ENCODE results near the gene PAF1. TPM values are rescaled to one million over a fixed set of nuclear protein-coding genes. Genes with fewer than 3 reads are reported as not detected.
A peak's percentile ranks its signal among the peaks of the same experiment; 100 is the strongest.

Gene PAF1
- total RNA-seq, 2 donors from 2014 or later: 31.9 to 41.6 TPM

- no peak overlapping the region for H3K9ac ChIP-seq (ENCODE audit: low read depth in 2 of 2, low read length in 2 of 2)
- no peak overlapping the region for H3K4me3 ChIP-seq
- H3K4me1 ChIP-seq: no peaks in the 10 kb centered on the region
- no peak for DNase-seq
- H3K36me3 ChIP-seq: peaks cover 8% of the 10 kb centered on the region
- H3K9me3 ChIP-seq: no peaks in the 10 kb centered on the region
- no peaks in the 10 kb centered on the region for H3K27me3 ChIP-seq
- intact Hi-C loops (cut with DNase I): no loop called here
- TF ChIP-seq CTCF (IDR thresholded peaks at IDR 0.05): no peak
- no peak overlapping the region for H3K27ac ChIP-seq
Measured at GRCh38 chr19:39369200-39369599, 21.7 kb downstream of the PAF1 start.

GRCh38 chr19:39365531-39365930, 25.4 kb downstream of the PAF1 start:
- no peak overlapping the region for H3K9ac ChIP-seq (ENCODE audit: low read depth in 2 of 2, low read length in 2 of 2)
- DNase-seq: no peak
- H3K4me1 ChIP-seq: no peaks in the 10 kb centered on the region
- H3K4me3 ChIP-seq: no peak overlapping the region
- TF ChIP-seq CTCF (IDR thresholded peaks at IDR 0.05): no peak
- no peaks in the 10 kb centered on the region for H3K27me3 ChIP-seq
- no peak overlapping the region for H3K27ac ChIP-seq
- intact Hi-C loops (cut with DNase I): no loop called here
- peaks cover 8% of the 10 kb centered on the region for H3K36me3 ChIP-seq
- no peaks in the 10 kb centered on the region for H3K9me3 ChIP-seq

- Histone ChIP-seq H3K9ac (ENCODE audit: low read depth in 2 of 2, low read length in 2 of 2) (peak overlapping the region in 1 of 2 donors; percentile 28), H3K36me3 (peaks cover 3% of the 10 kb centered on the region), H3K4me3 (no peak overlapping the region), H3K27me3 (no peaks in the 10 kb centered on the region), H3K4me1 (no peaks in the 10 kb centered on the region), H3K27ac (no peak overlapping the region), H3K9me3 (no peaks in the 10 kb centered on the region)
- no peak for DNase-seq
- intact Hi-C loops (cut with DNase I): no loop called here
- TF ChIP-seq CTCF (IDR thresholded peaks at IDR 0.05): no peak
Measured at GRCh38 chr19:39363901-39364457, 26.9 kb downstream of the PAF1 start.

GRCh38 chr19:39362682-39363657, 27.9 kb downstream of the PAF1 start:
- no peaks in the 10 kb centered on the region for H3K4me1 ChIP-seq
- H3K36me3 ChIP-seq: peaks cover 7% of the 10 kb centered on the region
- no peak overlapping the region for H3K4me3 ChIP-seq
- intact Hi-C loops (cut with DNase I): no loop called here
- no peak for TF ChIP-seq CTCF (IDR thresholded peaks at IDR 0.05)
- H3K27me3 ChIP-seq: no peaks in the 10 kb centered on the region
- H3K27ac ChIP-seq: no peak overlapping the region
- H3K9ac ChIP-seq (ENCODE audit: low read depth in 2 of 2, low read length in 2 of 2): peak overlapping the region; percentile 12 to 24
- DNase-seq: no peak
- no peaks in the 10 kb centered on the region for H3K9me3 ChIP-seq

DNA sequence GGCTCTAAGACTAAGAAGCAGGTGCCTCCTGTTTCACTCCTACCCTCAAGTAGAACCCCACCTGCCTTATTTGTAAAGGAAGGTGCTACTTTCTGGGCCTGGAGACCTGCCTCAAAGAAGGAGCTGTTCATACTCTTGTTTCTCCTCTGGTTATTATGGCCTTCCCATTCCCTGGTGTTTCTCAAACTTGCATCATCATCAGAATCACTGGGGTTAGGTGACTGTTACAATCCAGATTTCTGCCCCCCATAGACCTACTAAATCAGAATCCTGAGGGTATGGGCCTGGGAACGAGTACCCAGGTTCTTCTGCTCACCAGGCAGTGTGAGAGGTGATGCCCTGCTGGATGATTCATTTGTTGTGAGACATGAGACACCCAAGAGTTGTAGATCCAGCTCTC, 30.3 kb downstream of the PAF1 start:
- Histone ChIP-seq H3K4me3 (no peak overlapping the region), H3K9ac (ENCODE audit: low read depth in 2 of 2, low read length in 2 of 2) (no peak overlapping the region), H3K27me3 (no peaks in the 10 kb centered on the region), H3K9me3 (no peaks in the 10 kb centered on the region), H3K4me1 (no peaks in the 10 kb centered on the region), H3K36me3 (peaks cover 15% of the 10 kb centered on the region), H3K27ac (no peak overlapping the region)
- intact Hi-C loops (cut with DNase I): no loop called here
- no peak for DNase-seq
- TF ChIP-seq CTCF (IDR thresholded peaks at IDR 0.05): no peak
